Articular chondrocyte of knee joint (primary cell): ENCODE data around the gene MYT1. TPM values are rescaled to one million over a fixed set of nuclear protein-coding genes. Genes with fewer than 3 reads are reported as not detected.

Source experiments
- small RNA-seq: library from RNA; depleted of rRNA; stranded (forward); fragments of <200 nt; gene quantifications from one replicate; pipeline ENCODE3, GENCODE V24; 2012
- total RNA-seq: library from RNA; depleted of rRNA; stranded (reverse); fragments of >200 nt; gene quantifications from 2 replicates; pipeline ENCODE4 v1.2.3, GENCODE V29; 2012

Gene MYT1
- not detected in 2 replicates for total RNA-seq

DNA sequence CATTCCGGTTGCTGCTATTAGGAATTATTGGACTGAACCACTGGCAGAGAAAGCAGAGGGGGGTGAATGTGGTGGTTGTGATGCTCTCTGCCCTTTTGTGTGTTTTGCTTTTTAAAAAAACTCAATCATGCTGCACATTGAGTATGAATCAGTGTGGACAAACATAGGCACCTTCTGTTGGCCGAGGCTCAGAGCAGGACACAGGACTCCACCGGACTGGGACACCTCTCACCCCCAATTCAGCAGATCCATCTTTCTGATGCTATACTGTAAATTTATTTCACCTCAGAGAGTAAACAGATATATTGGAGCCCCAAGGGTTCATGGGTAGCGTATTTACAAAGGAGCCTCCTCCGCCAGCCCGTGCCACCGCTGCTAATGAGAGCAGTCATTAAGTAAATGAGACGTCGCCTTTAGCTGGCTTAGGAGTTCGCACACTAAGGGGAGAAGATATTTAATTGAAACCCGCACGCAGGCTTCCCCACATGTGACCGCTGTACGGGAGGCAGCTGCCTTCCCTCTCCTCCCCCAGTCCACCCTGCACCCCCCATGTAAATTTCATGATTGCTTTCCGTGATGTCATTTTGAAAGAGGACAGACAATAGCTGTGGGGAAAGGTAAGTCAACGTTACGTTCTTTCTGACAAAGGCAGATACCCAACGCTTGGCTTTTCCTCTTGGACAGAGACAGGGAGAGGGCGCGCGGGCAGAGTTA, at the start of gene MYT1:
TSS of gene MYT1 (plus strand) at position 330 of the 714 bp plus-strand sequence. CDS start 34,410 bp downstream, outside the sequence.

DNA sequence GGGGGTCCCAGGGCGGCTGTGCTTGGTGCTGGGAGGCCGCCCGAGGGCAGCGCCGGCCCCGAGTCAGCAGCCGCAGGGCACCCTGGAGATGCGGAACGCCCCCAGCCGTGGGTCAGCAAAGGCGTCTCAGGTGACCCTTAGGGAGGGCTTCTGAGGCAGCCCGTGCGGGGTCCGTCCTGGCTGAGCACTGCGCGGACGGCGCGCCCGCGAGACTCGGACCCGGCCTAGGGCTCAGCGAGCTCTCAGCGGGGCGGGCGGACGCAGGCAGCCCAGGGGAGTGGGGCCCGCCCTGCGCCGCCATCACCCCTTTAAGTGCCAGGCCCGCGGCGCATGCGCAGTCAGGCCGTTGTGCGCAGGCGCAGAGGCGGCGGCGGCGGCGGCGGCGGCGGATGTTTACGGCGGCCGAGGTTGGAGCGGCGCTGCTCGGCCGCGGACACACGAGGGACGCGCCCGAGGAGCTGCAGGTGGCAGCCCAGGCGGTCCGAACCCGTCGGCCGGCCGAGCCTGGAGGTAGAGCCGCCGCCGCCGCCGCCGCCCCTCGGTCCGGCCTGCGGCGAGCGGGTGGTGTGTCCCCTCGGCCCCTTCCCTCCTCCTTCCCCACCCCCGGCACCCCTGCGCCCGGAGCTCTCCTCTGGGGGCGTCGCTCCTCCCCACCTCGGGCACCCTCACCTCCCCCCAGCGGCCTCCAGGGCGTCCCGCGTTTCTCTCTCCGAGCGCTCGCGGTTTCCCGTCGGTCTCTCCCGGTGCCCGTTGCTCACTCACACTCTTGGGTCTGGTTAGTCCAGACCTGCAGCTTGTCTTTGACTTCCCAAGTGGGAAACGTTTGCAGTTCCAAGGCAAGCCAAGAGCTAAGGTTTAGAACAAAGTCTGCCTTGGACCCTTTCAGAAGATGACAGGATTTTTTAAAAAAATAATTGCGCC, 91.4 kb downstream of the MYT1 start, which contains the start of gene PCMTD2:
TSS of gene PCMTD2 (plus strand) at position 388 of the 921 bp plus-strand sequence. CDS start 4,218 bp downstream, outside the sequence.

Small RNA genes lying within 50 kb of the gene (small RNA-seq; reads per million reads assigned to genes)
- gene AL137028.2: not detected

Other genes with a start within 250 kb of the MYT1 start
- 9.2 and 11.8 TPM in 2 replicates for gene UCKL1, start 208.0 kb upstream of the MYT1 start, total RNA-seq
- gene ZNF512B, start 194.5 kb upstream of the MYT1 start, total RNA-seq: 9.2 and 10.2 TPM in 2 replicates
- gene SAMD10, start 184.8 kb upstream of the MYT1 start, total RNA-seq: 0.43 and 0.65 TPM in 2 replicates
- 56.5 and 57.6 TPM in 2 replicates for gene PRPF6, start 183.3 kb upstream of the MYT1 start, total RNA-seq
- gene C20orf204, start 128.3 kb upstream of the MYT1 start, total RNA-seq: 1.2 and 1.4 TPM in 2 replicates
- 0.22 TPM in 1 of 2 replicates, not detected in the other for gene SOX18, start 114.8 kb upstream of the MYT1 start, total RNA-seq
- gene TCEA2, start 101.3 kb upstream of the MYT1 start, total RNA-seq: 17.5 and 20.9 TPM in 2 replicates
- 7.1 and 8.0 TPM in 2 replicates for gene RGS19, start 84.9 kb upstream of the MYT1 start, total RNA-seq
- 0.52 and 0.86 TPM in 2 replicates for gene OPRL1, start 84.4 kb upstream of the MYT1 start, total RNA-seq
- gene LKAAEAR1, start 80.1 kb upstream of the MYT1 start, total RNA-seq: not detected in 2 replicates
- gene NPBWR2, start 56.9 kb upstream of the MYT1 start, total RNA-seq: not detected in 2 replicates
- 44.6 and 52.9 TPM in 2 replicates for gene PCMTD2, start 91.3 kb downstream of the MYT1 start, total RNA-seq